IgD-negative memory B cell (primary cell): ENCODE measurements around the gene PRRT4. TPM values are rescaled to one million over a fixed set of nuclear protein-coding genes. Genes with fewer than 3 reads are reported as not detected.
A peak's percentile ranks its signal among the peaks of the same experiment; 100 is the strongest.

Experiments
- H3K27ac Mint-ChIP-seq, 3 donors: one replicate each; pipeline ENCODE4 v1.8.0; 2020 to 2022; ENCODE audit warnings: mild to moderate bottlenecking in 3 of 3, mixed read lengths in 3 of 3, moderate library complexity in 1 of 3
- H3K27me3 Mint-ChIP-seq: one replicate; pipeline ENCODE4 v1.8.0; 2021; ENCODE audit warnings: mixed read lengths
- H3K36me3 Mint-ChIP-seq: one replicate; pipeline ENCODE4 v1.8.0; 2020; ENCODE audit warnings: mild to moderate bottlenecking, mixed read lengths
- H3K4me1 Mint-ChIP-seq, 3 donors: one replicate each; pipeline ENCODE4 v1.8.0; 2020 to 2022; ENCODE audit warnings: mixed read lengths in 3 of 3, mild to moderate bottlenecking in 1 of 3
- H3K4me3 Mint-ChIP-seq, 4 donors: one replicate each; pipeline ENCODE4 v1.8.0; 2020 to 2022; ENCODE audit warnings: mild to moderate bottlenecking in 4 of 4, mixed read lengths in 4 of 4, moderate library complexity in 3 of 4
- H3K9me3 Mint-ChIP-seq, 3 donors: one replicate each; pipeline ENCODE4 v1.8.0; 2020 to 2021; ENCODE audit warnings: mixed read lengths in 3 of 3, mild to moderate bottlenecking in 1 of 3
- polyA plus RNA-seq: library from polyadenylated mRNA; unstranded; fragments of 300-500 nt; fragmentation: Illumina TruSeq; gene quantifications from one replicate; pipeline ENCODE4 v1.2.3, GENCODE V29; 2021

Gene PRRT4
- polyA plus RNA-seq, 1 donor from 2014 or later = 0.21 TPM

DNA sequence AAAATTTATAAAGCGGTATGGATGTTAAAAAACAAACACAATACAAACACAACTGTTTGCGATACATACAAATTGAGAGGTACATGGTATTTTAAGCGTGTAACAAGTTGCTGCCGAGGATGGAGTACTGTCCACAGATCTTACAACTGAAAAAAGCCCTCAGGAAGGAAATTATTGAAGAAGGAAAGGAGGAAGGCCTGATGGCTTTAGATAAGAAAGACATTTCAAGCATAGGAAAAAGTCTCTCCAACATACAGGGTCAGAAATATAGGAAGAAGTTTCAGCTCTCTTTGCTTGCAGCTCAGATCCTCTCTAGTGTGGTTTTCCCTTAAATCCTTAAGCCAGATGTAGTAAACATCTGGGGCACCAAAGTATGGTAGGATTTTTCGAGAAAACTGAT, 42.8 kb downstream of the PRRT4 start:
- no peak overlapping the region for H3K4me3 Mint-ChIP-seq
- H3K36me3 Mint-ChIP-seq = peaks cover 9% of the 10 kb centered on the region
- no peaks in the 10 kb centered on the region for H3K4me1 Mint-ChIP-seq
- H3K9me3 Mint-ChIP-seq = no peaks in the 10 kb centered on the region
- no peak overlapping the region for H3K27ac Mint-ChIP-seq
- no peaks in the 10 kb centered on the region for H3K27me3 Mint-ChIP-seq

DNA sequence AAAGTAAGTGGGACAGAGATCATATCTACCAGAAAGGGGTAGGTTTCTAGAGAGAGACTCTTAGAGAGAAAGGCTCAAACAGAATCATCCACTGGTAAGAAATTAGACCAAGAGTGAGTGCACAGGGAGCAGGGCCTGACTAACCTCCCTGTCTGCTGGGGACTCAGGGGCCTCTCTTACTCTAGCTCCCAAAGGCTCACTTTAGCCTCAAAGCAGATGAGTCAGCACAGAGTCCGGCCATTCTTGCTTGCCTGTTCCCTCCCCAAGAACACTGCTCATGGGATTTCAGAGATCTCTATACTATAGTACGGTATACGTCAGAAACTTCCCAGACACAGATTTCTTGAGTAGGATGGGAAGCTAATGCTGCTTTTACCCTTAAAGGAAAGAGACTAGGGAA, 50.5 kb downstream of the PRRT4 start:
- Mint-ChIP-seq H3K27ac (no peak overlapping the region), H3K4me3 (no peak overlapping the region), H3K27me3 (no peaks in the 10 kb centered on the region), H3K9me3 (no peaks in the 10 kb centered on the region), H3K36me3 (peaks cover 8% of the 10 kb centered on the region), H3K4me1 (no peaks in the 10 kb centered on the region)

GRCh38 chr7:128310499-128310898, 51.0 kb downstream of the PRRT4 start:
- no peaks in the 10 kb centered on the region for H3K4me1 Mint-ChIP-seq
- no peaks in the 10 kb centered on the region for H3K27me3 Mint-ChIP-seq
- H3K36me3 Mint-ChIP-seq = peaks cover 11% of the 10 kb centered on the region
- H3K4me3 Mint-ChIP-seq = no peak overlapping the region
- no peak overlapping the region for H3K27ac Mint-ChIP-seq
- H3K9me3 Mint-ChIP-seq = no peaks in the 10 kb centered on the region

- Mint-ChIP-seq H3K27me3 (no peaks in the 10 kb centered on the region), H3K9me3 (no peaks in the 10 kb centered on the region), H3K4me1 (no peaks in the 10 kb centered on the region), H3K36me3 (peaks cover 16% of the 10 kb centered on the region), H3K27ac (no peak overlapping the region), H3K4me3 (no peak overlapping the region)
These were observed 51.5 kb downstream of the PRRT4 start for GRCh38 chr7:128309976-128310375.

DNA sequence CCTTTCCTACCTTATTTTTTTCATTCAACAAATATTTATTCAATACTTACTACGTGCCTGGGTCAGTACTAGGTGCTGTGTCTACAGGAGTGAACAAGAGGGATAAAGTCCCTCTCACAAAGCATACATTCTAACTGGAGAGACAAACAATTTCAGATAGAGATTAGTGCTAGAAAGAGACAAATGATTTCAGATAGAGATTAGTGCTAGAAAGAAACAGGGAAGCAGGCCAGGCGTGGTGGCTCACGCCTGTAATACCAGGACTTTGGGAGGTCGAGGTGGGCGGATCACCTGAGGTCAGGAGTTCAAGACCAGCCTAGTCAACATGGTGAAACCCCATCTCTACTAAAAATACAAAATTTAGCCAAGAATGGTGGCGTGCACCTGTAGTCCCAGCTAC, 52.4 kb downstream of the PRRT4 start:
- Mint-ChIP-seq H3K4me3 (no peak overlapping the region), H3K9me3 (no peaks in the 10 kb centered on the region), H3K4me1 (no peaks in the 10 kb centered on the region), H3K36me3 (peaks cover 16% of the 10 kb centered on the region), H3K27me3 (no peaks in the 10 kb centered on the region), H3K27ac (peak overlapping the region in 1 of 3 donors; percentile 5)

DNA sequence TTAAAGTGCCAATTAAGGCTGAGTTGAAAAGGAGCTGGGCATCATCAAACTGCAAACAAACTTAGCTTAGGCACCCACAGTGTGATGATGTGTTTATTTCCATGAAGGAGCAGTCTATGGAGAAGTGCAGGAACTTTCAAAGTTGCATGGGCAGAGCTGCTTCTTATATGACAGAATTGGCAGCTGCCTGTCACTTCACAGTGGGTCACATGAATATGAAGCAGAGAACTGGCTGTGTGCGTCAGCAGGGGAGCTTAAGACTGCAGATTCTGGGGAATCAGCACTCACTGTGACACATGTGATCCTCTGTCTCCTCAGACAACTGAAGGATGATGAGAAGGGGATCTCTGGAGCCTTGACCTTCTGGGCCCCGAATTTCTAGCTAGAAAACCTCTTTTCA, 54.4 kb downstream of the PRRT4 start:
- no peaks in the 10 kb centered on the region for H3K27me3 Mint-ChIP-seq
- H3K9me3 Mint-ChIP-seq = no peaks in the 10 kb centered on the region
- H3K27ac Mint-ChIP-seq = no peak overlapping the region
- peaks cover 14% of the 10 kb centered on the region for H3K36me3 Mint-ChIP-seq
- no peaks in the 10 kb centered on the region for H3K4me1 Mint-ChIP-seq
- H3K4me3 Mint-ChIP-seq = no peak overlapping the region

DNA sequence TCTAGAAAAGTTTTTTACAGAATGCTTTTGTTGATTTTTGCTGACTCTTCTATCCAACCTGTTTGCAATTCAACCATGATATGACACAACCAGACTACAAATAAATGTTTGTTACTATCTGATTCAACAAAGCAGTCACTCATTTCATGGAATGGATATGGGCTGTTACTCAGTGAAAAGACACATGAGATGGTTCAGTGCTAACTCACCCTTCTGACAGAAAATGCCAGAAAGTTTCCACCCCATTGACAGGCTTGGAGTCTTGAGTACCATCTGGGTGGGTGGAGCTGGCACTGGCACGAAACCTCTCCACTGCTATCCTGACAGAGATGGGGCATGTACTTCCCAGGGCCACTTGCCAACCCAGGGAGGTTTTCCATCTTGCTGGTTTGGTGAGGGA, 57.3 kb downstream of the PRRT4 start:
- Mint-ChIP-seq H3K27me3 (no peaks in the 10 kb centered on the region), H3K36me3 (peaks cover 14% of the 10 kb centered on the region), H3K27ac (no peak overlapping the region), H3K9me3 (no peaks in the 10 kb centered on the region), H3K4me1 (no peaks in the 10 kb centered on the region), H3K4me3 (no peak overlapping the region)

DNA sequence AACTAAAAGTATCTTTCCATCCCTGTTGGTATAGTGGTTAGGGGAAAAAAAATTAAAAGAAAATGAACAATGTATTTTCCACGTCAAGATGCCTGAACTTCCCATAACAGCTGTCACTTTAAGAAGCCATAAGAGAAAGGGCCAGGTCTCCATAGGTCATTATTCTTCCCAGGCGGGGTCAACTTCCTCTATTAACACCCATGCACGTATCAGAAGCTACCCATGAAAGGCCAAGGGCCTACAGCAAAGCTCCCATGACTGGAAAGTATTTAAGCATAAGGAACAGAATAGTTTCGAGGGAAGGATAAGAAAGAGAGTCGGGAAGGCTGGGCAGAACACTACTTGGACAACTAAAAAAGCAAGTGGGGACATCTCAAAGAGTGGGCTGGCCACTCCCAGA, 57.8 kb downstream of the PRRT4 start:
- no peak overlapping the region for H3K27ac Mint-ChIP-seq
- H3K36me3 Mint-ChIP-seq = peaks cover 11% of the 10 kb centered on the region
- no peaks in the 10 kb centered on the region for H3K4me1 Mint-ChIP-seq
- no peaks in the 10 kb centered on the region for H3K27me3 Mint-ChIP-seq
- H3K4me3 Mint-ChIP-seq = no peak overlapping the region
- H3K9me3 Mint-ChIP-seq = no peaks in the 10 kb centered on the region

DNA sequence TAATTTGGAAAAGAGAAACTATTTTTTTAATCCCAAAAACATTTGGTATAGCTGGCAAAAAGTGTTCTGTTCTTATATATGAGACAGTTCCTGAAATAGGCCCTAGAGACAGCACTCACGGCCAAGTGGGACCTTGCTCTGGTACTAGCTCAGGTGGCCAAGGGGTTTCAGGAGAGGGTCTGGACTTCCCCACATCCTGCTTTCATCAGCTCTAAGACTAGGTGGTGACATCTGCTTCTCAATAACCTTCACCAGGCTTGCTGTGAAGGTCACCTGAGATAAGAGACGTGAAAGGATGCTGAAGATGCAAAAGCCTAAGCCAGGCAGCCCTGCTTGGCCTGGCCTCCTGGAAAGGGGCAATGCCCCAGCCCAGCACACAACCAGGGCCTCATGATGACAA, 58.4 kb downstream of the PRRT4 start:
- Mint-ChIP-seq H3K36me3 (peaks cover 8% of the 10 kb centered on the region), H3K4me1 (no peaks in the 10 kb centered on the region), H3K9me3 (no peaks in the 10 kb centered on the region), H3K4me3 (no peak overlapping the region), H3K27ac (no peak overlapping the region), H3K27me3 (no peaks in the 10 kb centered on the region)

- H3K4me3 Mint-ChIP-seq = no peak overlapping the region
- peaks cover 8% of the 10 kb centered on the region for H3K36me3 Mint-ChIP-seq
- no peaks in the 10 kb centered on the region for H3K27me3 Mint-ChIP-seq
- H3K27ac Mint-ChIP-seq = no peak overlapping the region
- no peaks in the 10 kb centered on the region for H3K9me3 Mint-ChIP-seq
- H3K4me1 Mint-ChIP-seq = no peaks in the 10 kb centered on the region
These were observed 59.4 kb downstream of the PRRT4 start for GRCh38 chr7:128302139-128302538.

Other genes starting within 250 kb of the PRRT4 start
- not detected for gene LEP, start 120.4 kb downstream of the PRRT4 start, polyA plus RNA-seq
- gene RBM28, start 17.8 kb downstream of the PRRT4 start, polyA plus RNA-seq = 9.0 TPM
- 58.6 TPM for gene IMPDH1, start 48.3 kb upstream of the PRRT4 start, polyA plus RNA-seq
- 8.7 TPM for gene HILPDA, start 94.2 kb upstream of the PRRT4 start, polyA plus RNA-seq
- 21.7 TPM for gene METTL2B, start 115.1 kb upstream of the PRRT4 start, polyA plus RNA-seq